IPS DF 4.7 (cell line): ENCODE data around the gene CSNK1A1L.

Source experiments
- DNase-seq: peaks from one replicate; pipeline ENCODE4 v3.0.0-alpha.2; 2013; ENCODE audit warnings: low spot score; ENCODE audit errors: extremely low read depth

The CSNK1A1L gene

DNA sequence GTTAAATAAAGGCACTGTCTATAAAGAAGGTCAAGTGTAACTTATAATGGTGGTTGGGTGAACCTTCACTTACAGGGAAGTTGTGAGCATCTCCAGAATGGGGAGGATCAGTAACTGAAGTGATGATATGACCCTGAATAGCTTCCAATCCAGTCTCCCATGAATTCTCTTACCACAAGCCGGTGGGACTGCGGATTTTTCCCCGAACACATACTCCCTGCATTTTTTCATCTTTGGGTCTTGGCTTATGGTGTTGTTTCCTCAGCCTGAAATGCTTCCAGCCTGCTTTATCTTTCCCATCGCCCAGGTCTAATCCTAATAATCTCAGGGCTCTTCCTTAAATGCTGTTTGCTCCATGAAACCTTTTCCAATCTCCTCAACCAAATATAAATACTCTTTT, 2.0 kb upstream of the CSNK1A1L start:
- no peak for DNase-seq

DNA sequence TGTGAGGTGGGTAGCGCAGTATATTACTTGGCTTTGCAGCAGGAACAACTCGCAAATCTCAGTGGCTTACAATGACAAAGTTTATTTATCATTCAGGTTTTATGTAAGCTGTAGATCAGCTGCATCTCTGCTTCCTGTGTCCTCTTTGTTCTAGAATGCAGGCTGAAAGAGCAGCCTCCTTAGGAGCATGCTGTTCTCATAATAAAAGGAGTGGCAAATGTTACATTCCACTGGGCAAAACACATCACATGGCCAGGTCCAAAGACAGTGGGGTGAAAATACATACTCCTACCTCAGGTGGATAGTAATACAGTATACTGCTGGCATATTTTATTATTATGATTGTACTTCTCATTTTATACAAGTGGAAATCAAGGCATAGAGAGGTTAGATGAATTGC, 1.2 kb upstream of the CSNK1A1L start:
- DNase-seq = peak; percentile 16

DNA sequence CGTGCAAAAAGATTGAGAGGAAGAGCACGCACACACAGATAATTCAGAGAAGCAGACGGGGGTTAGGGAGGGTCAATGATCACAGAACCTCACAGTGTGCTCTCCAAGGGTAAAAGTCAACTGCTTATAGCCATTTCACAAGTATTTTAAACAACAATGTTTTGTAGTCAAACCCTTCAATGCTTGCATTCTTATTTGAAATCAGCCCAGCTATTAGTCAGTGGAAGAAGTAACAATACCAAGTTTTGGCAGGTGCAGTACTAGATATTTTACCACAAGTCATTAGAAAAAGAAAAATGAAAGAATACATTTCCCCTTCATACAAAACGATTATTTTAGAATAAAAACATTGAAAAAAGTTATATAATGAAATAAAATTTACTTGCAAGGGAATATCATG, 2.6 kb downstream of the CSNK1A1L start:
- DNase-seq = no peak

GRCh38 chr13:37101201-37101600, 4.3 kb downstream of the CSNK1A1L start:
- DNase-seq = no peak

DNA sequence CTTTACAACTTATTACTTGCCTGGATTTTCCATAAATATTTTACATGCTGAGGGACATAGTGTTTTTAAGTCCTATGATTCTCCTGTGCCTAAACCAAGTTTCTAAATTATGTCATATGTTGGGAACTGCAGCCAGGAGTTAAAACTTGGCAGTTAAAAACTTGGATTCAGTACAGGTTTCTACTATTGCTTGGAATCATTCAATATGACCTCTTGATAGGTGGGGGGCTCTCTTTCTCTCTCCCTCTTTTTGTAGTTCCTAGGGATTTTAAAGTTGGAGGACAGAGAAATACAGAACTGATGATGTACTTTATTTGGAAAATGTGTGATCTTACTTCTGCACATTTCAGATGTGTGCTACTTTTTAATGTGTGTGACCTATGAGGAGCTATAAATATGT, 4.7 kb downstream of the CSNK1A1L start:
- no peak for DNase-seq

- no peak for DNase-seq
These were observed 8.4 kb downstream of the CSNK1A1L start for GRCh38 chr13:37097076-37097475.

DNA sequence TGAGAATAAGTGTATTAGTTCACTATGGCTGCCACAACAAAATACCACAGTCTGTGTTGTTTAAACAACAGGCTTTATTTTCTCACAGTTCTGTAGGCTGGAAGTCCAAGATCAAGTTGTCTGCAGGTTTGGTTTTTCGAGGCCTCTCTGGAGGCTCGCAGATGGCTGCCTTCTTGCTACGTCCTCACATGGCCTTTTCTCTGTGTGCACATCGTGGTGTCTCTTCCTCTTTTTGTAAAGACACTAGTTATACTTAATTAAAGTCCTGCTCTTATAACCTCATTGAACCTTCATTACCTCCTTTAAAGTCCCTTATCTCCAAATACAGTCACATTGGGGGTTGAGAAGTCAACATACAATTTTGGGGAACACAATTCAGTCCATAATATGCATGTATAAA, 10.6 kb downstream of the CSNK1A1L start:
- no peak for DNase-seq

GRCh38 chr13:37094099-37094498, 11.4 kb downstream of the CSNK1A1L start:
- no peak for DNase-seq

DNA sequence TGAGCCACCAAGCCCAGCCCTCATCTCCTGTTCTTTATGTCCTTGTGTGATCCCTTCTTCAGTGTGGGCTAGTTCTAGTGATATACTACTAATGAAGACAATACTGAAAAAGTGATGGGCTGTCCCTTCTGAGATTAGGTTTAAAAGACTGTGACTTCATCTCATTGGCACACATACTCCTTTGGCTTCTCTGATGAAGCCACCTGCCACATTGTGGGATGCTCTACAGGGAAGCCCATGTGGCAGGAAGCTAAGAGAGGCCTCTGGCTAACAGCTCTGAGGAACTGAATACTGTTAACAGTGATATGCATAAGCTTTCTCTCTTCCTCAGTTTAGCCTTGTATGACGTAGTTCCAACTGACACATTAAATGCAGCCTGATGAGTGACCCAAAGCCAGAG, 13.6 kb downstream of the CSNK1A1L start:
- no peak for DNase-seq

DNA sequence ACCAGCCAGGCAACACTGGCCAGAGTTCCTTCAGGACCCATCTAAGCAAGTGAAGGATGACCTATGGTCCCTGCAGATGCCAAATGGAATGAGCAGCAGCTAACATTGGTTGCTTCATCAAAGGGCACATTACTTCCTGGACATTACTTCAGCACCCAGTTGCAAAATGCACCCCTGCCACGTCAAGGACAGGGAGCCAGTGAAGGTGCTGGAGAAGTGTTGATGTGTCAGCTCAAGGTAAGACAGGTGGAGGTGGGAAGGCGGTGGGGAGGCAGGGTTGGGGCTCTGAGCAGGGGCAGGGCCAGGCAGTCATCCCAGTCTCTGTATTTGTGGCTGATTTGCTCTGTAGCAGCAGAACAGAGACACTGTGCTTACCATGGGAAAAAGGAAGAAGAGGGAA, 14.6 kb downstream of the CSNK1A1L start:
- no peak for DNase-seq

DNA sequence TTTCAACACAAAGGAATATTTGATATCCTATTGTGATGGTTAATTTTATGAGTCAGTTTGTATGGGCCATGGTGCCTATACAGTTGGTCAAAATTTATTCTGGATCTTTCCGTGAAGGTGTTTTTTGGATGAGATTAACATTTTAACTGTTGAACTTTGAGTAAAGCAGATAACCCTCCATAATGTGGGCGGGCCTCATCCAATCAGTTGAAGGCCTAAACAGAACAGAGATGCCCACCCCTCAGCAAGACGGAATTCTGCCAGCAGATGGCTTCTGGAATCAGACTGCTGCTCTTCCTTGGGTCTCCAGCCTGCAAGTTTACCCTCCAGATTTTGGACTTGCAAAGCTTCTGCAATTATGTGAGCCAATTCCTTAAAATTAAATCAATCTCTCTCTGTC, 16.0 kb downstream of the CSNK1A1L start:
- no peak for DNase-seq

GRCh38 chr13:37087486-37087885, 18.0 kb downstream of the CSNK1A1L start:
- DNase-seq = no peak

DNA sequence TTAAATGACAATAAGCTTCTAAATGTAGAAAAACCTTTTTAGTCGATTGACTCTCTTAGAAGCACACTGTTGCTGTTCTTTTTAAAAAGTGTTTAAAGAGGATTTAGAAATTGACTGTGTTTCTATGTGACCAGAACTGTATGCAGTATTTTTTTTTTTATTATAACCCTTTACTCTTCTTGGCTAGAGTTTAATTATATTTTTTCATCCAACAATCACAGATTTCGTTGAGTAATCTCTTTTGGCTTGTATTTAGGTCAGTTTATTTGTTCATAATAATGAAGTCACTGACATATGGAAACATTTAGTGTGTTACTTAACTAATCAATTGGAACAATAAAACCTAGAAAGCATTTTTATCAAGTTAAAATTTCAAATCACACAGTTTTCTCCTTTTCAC, 19.9 kb downstream of the CSNK1A1L start:
- DNase-seq = no peak

DNA sequence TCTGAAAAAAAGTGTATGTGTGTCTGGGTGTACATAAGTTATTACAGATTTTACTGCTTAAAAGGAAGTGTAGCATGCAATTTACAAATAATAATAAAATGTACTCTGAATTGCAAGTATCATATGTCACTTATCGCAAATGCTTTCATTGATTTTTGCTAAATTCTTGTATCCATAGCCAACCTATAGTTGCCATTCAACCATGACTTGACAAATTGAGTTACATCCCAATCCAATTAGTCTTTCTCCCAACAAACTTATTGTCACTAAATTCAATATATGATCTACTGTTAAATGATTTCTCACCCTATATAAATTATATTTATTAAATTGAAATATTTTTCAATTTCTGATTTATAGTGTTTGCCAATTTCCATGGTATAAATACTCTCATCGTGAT, 28.6 kb downstream of the CSNK1A1L start:
- DNase-seq = no peak

DNA sequence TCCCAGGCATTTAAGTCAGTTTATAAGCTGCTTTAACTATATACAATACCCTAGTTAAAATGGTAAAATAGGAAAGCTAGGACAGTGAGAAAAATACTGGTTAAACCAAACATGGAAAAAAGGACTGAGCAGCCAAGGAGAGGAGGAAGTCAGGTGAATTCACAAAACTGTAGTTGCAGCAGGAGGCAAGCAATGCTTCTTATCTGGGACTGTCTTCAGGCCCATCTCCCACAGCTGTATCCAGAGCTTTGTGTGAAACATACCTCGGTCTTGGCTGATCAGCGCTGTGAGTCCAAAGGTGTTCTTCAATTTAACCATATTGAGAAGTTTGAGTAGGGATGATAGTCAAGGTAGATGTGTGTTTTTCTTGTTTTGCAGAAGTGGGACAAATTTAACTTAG, 30.3 kb downstream of the CSNK1A1L start:
- DNase-seq = no peak

DNA sequence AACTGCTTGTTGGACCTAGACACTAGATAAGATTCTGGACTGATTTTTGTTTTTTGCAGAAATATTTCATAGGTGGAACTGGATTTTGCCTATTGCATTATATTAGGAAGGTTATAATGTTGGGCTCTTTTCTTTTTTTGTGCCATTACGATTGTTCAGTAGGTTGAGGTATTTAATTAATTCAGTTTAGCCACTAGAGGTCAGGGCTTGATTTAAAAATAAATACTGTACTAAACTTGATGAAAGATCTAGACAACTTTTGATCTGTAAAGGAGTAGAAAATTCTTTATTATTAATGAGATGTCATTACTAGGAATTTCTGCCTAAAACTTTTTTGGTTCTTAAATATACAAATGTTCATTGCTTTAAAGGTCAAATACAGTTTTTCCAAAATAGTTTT, 30.8 kb downstream of the CSNK1A1L start:
- DNase-seq = no peak

DNA sequence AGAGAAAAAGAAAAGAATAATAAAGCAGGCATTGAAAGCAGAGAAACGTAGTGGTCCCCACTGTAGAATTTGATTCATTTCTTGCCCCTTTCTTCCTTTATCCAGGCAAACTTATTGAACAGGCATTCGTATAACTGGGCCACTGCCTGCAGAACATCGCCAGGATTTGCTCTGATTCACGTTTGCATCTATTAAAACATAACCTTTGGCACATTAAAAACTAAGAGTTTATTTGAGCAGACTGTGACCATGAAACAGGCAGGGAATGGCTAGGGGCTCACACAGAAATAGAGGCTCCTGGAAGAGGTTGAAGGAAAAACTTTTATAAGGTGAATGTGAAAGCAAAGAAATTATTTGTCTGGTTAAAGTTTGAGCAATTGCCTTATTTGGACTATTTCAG, 33.4 kb downstream of the CSNK1A1L start:
- DNase-seq = no peak

DNA sequence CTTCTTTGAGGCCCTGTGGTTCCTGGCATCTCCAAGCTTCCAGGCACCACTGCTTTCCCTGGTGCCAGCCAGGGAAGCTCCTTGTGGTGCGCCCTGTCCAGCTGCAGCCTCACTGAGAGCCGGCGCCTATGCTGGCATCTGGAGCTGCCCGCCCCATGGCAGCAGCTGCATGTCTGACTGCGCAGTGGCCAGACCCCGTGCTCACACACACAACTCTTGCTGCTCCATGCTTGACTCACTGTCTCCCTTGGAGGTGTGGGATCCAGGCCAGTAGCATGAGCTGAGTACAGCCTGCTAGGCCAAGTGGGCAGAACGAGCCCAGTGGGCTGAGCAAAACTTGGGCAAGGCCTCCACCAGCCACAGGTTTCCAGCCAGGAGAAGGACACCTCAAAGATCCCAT, 34.5 kb downstream of the CSNK1A1L start:
- no peak for DNase-seq

DNA sequence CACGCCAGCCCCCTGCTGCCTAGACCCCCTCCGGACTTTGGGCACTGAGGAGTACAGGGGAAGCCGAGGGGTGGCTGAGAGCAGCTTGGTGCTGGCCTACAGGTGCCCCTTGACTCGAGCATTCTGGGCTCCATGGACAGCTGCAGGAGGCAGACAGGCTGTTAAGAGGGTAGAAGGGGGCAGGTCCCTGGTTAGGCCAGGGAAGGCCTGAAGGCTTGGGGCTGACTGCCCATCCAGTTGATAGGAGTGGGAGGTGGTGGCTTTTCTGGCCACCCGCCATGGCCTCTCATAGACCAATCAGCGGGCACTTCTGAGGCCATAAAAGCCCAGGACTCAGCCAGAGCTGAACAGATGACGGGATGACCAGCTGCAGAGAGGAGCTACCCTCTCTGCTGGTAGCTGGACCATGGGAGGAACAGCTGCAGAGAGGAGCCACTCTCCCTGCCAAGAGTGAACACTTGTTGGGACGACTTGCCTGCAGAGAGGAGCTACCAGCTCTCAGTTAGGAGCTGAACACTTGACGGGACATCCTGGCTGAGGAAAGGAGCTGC, 35.2 kb downstream of the CSNK1A1L start:
- DNase-seq = no peak

- no peak for DNase-seq
These were observed 35.8 kb downstream of the CSNK1A1L start for GRCh38 chr13:37069597-37070103.

DNA sequence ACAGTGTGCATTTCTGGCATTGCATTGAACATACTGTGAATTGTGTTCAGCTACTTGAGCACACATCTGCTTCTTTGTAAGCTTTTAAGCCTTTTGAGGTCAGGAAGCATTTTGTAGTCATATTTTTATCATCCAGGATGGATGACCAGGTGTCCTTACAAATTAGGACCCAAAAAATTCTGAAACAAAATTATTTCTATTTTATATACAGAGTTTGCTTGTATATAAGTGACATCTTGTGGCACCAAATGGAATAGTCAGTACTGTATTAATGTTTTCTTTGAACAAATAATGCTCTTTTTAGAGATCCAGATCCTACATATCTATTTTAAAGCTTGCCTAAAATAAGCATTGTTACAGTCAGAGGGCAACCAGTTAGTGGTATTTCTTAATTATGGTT, 36.5 kb downstream of the CSNK1A1L start:
- no peak for DNase-seq

GRCh38 chr13:37067874-37068273, 37.6 kb downstream of the CSNK1A1L start:
- DNase-seq = no peak

- DNase-seq = no peak
These were observed 39.5 kb downstream of the CSNK1A1L start for GRCh38 chr13:37065890-37066526.

DNA sequence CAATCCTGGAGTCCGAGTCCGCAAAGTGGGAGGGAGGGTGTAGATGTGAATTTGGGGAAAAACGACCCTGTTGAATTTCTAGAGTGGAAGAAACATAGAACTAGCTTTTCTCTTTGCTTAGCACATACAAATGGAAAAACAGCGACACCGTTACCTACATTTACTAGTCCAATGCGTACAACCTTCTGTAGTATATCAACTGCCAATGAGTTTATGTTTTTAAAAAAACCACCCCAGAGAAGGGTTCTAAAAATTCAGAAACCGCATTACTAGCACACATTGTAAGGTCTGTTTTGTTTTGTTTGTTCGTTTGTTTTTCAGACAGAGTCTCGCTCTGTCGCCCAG, 45.6 kb downstream of the CSNK1A1L start:
- no peak for DNase-seq
